Measurements from ENCODE around the gene RANGAP1. TPM values are rescaled to one million over a fixed set of nuclear protein-coding genes. Genes with fewer than 3 reads are reported as not detected.

The RANGAP1 gene, protein sequence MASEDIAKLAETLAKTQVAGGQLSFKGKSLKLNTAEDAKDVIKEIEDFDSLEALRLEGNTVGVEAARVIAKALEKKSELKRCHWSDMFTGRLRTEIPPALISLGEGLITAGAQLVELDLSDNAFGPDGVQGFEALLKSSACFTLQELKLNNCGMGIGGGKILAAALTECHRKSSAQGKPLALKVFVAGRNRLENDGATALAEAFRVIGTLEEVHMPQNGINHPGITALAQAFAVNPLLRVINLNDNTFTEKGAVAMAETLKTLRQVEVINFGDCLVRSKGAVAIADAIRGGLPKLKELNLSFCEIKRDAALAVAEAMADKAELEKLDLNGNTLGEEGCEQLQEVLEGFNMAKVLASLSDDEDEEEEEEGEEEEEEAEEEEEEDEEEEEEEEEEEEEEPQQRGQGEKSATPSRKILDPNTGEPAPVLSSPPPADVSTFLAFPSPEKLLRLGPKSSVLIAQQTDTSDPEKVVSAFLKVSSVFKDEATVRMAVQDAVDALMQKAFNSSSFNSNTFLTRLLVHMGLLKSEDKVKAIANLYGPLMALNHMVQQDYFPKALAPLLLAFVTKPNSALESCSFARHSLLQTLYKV
- total RNA-seq (100 to 1,000 TPM in 2 of 5 donors, 10 to 100 TPM in 3; 18.9 to 127 (median 61.7) TPM), polyA plus RNA-seq (10 to 100 TPM; 29.5 to 40.0 (median 37.0) TPM)
- long read RNA-seq, donor 1, partial matches to known transcripts = 0 of 2 reads
- long read RNA-seq, donor 1, other reads (novel, unspliced or antisense) = 0 of 2 reads
- long read RNA-seq, donor 2, full-length matches to known transcripts = 5 of 5 reads
- long read RNA-seq, donor 2, partial matches to known transcripts = 0 of 5 reads
- long read RNA-seq, donor 2, other reads (novel, unspliced or antisense) = 0 of 5 reads
- long read RNA-seq, donor 3, partial matches to known transcripts = 12 of 14 reads
- long read RNA-seq, donor 3, other reads (novel, unspliced or antisense) = 0 of 14 reads
- long read RNA-seq, donor 4 = 0 reads
- long read RNA-seq, donor 5, partial matches to known transcripts = 0 of 4 reads
- long read RNA-seq, donor 5, other reads (novel, unspliced or antisense) = 0 of 4 reads
- long read RNA-seq, donor 6, transcript RANGAP1-201 (16 exons, 3,060 nt) = major isoform, 6 of 6 reads
- long read RNA-seq, donor 6, partial matches to known transcripts = 0 of 6 reads
- long read RNA-seq, donor 6, other reads (novel, unspliced or antisense) = 0 of 6 reads
- long read RNA-seq, donor 7, partial matches to known transcripts = 0 of 1 reads
- long read RNA-seq, donor 7, other reads (novel, unspliced or antisense) = 0 of 1 reads
- long read RNA-seq, donor 8, partial matches to known transcripts = 0 of 4 reads
- long read RNA-seq, donor 8, other reads (novel, unspliced or antisense) = 0 of 4 reads
- long read RNA-seq, donor 9 = 0 reads
- long read RNA-seq, donor 10 = 0 reads

DNA sequence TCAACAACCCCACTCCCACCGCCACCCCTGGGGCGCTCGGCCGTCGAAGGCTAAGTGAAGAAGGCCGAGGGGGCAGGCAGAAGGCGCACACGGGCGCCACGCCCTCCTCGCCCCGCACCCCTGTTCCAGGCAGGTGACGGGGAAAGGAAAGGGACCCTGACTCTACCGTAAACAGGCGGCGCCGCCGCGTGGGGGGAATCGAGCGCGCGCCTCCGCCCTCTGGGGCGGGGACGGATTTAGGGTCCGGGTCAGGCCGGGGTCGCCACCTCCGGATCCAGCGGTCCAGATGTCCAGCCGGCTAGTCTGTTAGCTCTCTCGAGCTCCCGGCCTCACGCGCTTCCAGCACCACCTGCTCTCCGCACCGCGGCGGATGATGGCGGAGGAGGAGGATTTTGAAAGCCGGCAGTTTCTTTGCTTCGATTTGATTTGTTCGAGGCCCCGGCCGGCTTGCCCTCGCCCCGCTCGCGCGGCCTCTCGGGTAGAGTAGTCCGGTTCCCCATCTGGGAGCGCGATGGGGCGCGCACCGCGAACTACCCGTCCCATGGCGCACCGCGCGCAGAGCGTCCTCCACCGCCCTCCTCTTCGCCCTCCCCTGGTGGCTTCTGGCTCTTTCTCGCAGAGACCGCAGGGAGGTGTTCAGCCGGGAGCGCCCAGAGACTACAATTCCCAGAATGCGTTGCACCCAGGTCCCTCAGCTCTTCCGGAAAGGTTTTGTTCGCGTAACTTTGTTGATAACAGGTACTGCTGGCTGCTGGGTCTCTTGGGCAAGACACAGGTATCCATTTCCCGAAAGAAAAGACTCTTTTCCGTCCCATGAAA is at the start of gene RANGAP1:
Gene RANGAP1, minus strand, starts transcription at position 368 of the 819 bp plus-strand sequence. CDS start 5,143 bp downstream, outside the sequence.
- TF ChIP-seq POLR2A (IDR thresholded peaks at IDR 0.05) = peak in 2 of 4 donors; percentile 40 to 53
- peak; percentile 90 to 95 (median 90) for TF ChIP-seq POLR2AphosphoS5 (IDR thresholded peaks at IDR 0.05)
- TF ChIP-seq, protein P1, sequence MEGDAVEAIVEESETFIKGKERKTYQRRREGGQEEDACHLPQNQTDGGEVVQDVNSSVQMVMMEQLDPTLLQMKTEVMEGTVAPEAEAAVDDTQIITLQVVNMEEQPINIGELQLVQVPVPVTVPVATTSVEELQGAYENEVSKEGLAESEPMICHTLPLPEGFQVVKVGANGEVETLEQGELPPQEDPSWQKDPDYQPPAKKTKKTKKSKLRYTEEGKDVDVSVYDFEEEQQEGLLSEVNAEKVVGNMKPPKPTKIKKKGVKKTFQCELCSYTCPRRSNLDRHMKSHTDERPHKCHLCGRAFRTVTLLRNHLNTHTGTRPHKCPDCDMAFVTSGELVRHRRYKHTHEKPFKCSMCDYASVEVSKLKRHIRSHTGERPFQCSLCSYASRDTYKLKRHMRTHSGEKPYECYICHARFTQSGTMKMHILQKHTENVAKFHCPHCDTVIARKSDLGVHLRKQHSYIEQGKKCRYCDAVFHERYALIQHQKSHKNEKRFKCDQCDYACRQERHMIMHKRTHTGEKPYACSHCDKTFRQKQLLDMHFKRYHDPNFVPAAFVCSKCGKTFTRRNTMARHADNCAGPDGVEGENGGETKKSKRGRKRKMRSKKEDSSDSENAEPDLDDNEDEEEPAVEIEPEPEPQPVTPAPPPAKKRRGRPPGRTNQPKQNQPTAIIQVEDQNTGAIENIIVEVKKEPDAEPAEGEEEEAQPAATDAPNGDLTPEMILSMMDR (IDR thresholded peaks at IDR 0.05) = peak in 2 of 7 experiments; percentile 12 to 43
- TF ChIP-seq EP300 (IDR thresholded peaks at IDR 0.05) = no peak
- Histone ChIP-seq H3K36me3 (peaks cover 9 to 37% (median 32%) of the 10 kb centered on the region in 4 donors), H3K27me3 (no peaks in the 10 kb centered on the region), H3K9me3 (no peaks in the 10 kb centered on the region), H3K4me1 (peaks cover 15 to 58% (median 38%) of the 10 kb centered on the region in 4 donors), H3K4me3 (peak within 1 kb of the TSS; percentile 62 to 97 (median 92)), H3K27ac (peak within 1 kb of the TSS; percentile 82 to 94 (median 91))
- 0 to 1% (median 0%) methylated on average over 51 to 77 of the region's 77 CpGs for WGBS, 5 donors
- intact Hi-C loops (cut with DNase I; ENCODE audit: low total_unique reads) = no loop called here
- DNase-seq = peak; percentile 98 to 100

DNA sequence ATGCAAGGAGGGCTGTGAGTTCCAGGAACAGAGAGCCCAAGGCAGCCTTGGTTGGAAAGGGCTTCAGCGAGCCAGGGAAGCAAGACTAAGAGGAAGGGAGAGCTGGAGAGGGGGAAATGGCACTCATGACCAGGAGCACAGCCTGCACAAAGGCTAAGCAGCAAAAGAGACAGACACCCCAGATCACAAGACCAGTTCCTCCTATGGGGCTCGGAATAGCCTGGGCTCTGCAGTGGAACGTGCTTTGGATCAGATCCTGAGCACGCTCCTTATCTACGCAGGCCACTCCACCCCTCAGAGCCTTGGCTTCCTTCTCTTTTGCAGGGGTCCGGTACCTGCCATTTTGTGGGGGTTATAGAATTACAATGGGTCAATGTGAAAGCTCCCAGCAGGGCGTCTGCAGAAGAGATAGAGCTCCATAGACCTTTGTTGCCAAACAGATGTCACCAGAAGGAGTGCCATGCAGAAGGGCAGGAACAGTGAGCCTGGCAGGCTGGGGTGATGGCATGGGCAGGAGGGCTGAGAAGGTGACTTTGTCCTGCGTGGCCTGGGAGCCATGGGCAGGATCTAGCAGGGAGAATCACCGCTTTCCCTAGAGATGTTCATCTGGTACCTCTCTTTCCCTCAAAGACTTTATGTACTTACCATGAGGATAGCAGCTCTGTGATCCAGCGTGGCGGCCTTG is 49.1 kb upstream of the RANGAP1 start:
- TF ChIP-seq POLR2A (IDR thresholded peaks at IDR 0.05) (no peak), POLR2AphosphoS5 (IDR thresholded peaks at IDR 0.05) (no peak), EP300 (IDR thresholded peaks at IDR 0.05) (no peak)
- TF ChIP-seq, protein P1 (IDR thresholded peaks at IDR 0.05) = no peak
- H3K36me3 ChIP-seq = peaks cover 55 to 100% (median 97%) of the 10 kb centered on the region in 4 donors

DNA sequence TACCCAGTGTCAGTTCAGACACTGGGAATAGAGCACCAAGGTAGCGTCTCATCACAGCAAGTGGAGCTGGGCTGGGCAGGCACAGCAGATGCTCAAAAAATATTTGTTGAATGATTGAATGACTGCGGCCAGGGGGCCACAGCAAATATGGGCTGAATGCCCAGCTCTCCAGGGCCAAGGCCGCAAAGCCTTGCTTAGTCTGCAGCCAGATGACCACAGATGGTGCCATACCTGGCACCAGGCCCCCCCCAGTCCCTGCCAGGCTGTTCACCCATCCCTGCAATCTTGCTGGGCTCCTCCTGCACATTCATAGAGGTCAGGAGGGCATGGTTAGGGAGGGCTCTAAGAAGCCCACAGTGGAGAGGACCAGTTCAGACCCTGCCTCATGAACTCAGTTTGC is 48.2 kb upstream of the RANGAP1 start:
- no peaks in the 10 kb centered on the region for H3K4me1 ChIP-seq
- intact Hi-C loops (cut with DNase I; ENCODE audit: low total_unique reads) = no loop called here
- TF ChIP-seq, protein P1 (IDR thresholded peaks at IDR 0.05) = no peak
- TF ChIP-seq POLR2A (IDR thresholded peaks at IDR 0.05) (no peak), POLR2AphosphoS5 (IDR thresholded peaks at IDR 0.05) (no peak), EP300 (IDR thresholded peaks at IDR 0.05) (no peak)
- peaks cover 55 to 100% (median 97%) of the 10 kb centered on the region in 4 donors for H3K36me3 ChIP-seq
- 56 to 85% (median 60%) methylated on average over 1 to 3 of the region's 3 CpGs for WGBS, 5 donors
- peak in 1 of 2 donors; percentile 1 for DNase-seq
- no peak overlapping the region for H3K27ac ChIP-seq
- H3K27me3 ChIP-seq = no peaks in the 10 kb centered on the region
- no peak overlapping the region for H3K4me3 ChIP-seq
- H3K9me3 ChIP-seq = no peaks in the 10 kb centered on the region

More for the DNA sequence above, 49.1 kb upstream of the RANGAP1 start:
- no peaks in the 10 kb centered on the region for H3K9me3 ChIP-seq
- H3K4me1 ChIP-seq = no peaks in the 10 kb centered on the region
- H3K4me3 ChIP-seq = no peak overlapping the region
- WGBS, 5 donors = 85 to 96% (median 94%) methylated on average over 11 of the region's 11 CpGs
- no peak overlapping the region for H3K27ac ChIP-seq
- DNase-seq = no peak
- H3K27me3 ChIP-seq = no peaks in the 10 kb centered on the region
- intact Hi-C loops (cut with DNase I; ENCODE audit: low total_unique reads) = no loop called here

Data from stomach (tissue), 19 donors.